Skeletal muscle tissue (tissue), 4 donors: Measurements from ENCODE around the gene MARS1. TPM values are rescaled to one million over a fixed set of nuclear protein-coding genes. Genes with fewer than 3 reads are reported as not detected.
A peak's percentile ranks its signal among the peaks of the same experiment; 100 is the strongest.

Source experiments
- H3K27ac ChIP-seq: one replicate; pipeline ENCODE4 v1.7.0; 2013; ENCODE audit warnings: mild to moderate bottlenecking, low read depth, low read length, inconsistent platforms
- H3K27me3 ChIP-seq, 3 donors: one replicate each; pipeline ENCODE4 v1.7.0; 2013; ENCODE audit warnings: low read length in 3 of 3; ENCODE audit not compliant: control insufficient read depth in 3 of 3, insufficient read depth in 3 of 3
- H3K36me3 ChIP-seq, 3 donors: one replicate each; pipeline ENCODE4 v1.7.0; 2013; ENCODE audit warnings: low read length in 3 of 3; ENCODE audit not compliant: control insufficient read depth in 3 of 3, insufficient read depth in 3 of 3
- H3K4me1 ChIP-seq, 3 donors: one replicate each; pipeline ENCODE4 v1.7.0; 2013; ENCODE audit warnings: low read length in 3 of 3, mild to moderate bottlenecking in 3 of 3; ENCODE audit not compliant: control insufficient read depth in 3 of 3, insufficient read depth in 3 of 3
- H3K4me3 ChIP-seq, 3 donors: one replicate each; pipeline ENCODE4 v1.7.0; 2013; ENCODE audit warnings: low read length in 3 of 3
- H3K9ac ChIP-seq, 3 donors: one replicate each; pipeline ENCODE4 v1.7.0; 2013; ENCODE audit warnings: low read length in 3 of 3, mild to moderate bottlenecking in 3 of 3, moderate library complexity in 2 of 3, low read depth in 1 of 3
- H3K9me3 ChIP-seq, 3 donors: one replicate each; pipeline ENCODE4 v1.7.0; 2013; ENCODE audit warnings: low read length in 3 of 3; ENCODE audit not compliant: control insufficient read depth in 3 of 3
- total RNA-seq: library from RNA; depleted of rRNA; stranded (reverse); fragments of >200 nt; gene quantifications from one replicate; pipeline ENCODE4 v1.2.3, GENCODE V29; 2014
- donor health status: Osteomylitis.

Gene MARS1
- total RNA-seq, 1 donor from 2014 or later, result 68.4 TPM

- peaks cover 10 to 16% (median 13%) of the 10 kb centered on the region in 3 donors for H3K4me1 ChIP-seq
- peaks cover 47 to 62% (median 51%) of the 10 kb centered on the region in 3 donors for H3K27me3 ChIP-seq
- H3K27ac ChIP-seq, result peak overlapping the region; percentile 36
- H3K4me3 ChIP-seq, result peak overlapping the region in 2 of 3 donors; percentile 13 to 51
- peak overlapping the region in 1 of 3 donors; percentile 16 for H3K9ac ChIP-seq
- no peaks in the 10 kb centered on the region for H3K36me3 ChIP-seq
- H3K9me3 ChIP-seq, result no peaks in the 10 kb centered on the region
These were observed 10.7 kb upstream of the MARS1 start for GRCh38 chr12:57476993-57477709.

DNA sequence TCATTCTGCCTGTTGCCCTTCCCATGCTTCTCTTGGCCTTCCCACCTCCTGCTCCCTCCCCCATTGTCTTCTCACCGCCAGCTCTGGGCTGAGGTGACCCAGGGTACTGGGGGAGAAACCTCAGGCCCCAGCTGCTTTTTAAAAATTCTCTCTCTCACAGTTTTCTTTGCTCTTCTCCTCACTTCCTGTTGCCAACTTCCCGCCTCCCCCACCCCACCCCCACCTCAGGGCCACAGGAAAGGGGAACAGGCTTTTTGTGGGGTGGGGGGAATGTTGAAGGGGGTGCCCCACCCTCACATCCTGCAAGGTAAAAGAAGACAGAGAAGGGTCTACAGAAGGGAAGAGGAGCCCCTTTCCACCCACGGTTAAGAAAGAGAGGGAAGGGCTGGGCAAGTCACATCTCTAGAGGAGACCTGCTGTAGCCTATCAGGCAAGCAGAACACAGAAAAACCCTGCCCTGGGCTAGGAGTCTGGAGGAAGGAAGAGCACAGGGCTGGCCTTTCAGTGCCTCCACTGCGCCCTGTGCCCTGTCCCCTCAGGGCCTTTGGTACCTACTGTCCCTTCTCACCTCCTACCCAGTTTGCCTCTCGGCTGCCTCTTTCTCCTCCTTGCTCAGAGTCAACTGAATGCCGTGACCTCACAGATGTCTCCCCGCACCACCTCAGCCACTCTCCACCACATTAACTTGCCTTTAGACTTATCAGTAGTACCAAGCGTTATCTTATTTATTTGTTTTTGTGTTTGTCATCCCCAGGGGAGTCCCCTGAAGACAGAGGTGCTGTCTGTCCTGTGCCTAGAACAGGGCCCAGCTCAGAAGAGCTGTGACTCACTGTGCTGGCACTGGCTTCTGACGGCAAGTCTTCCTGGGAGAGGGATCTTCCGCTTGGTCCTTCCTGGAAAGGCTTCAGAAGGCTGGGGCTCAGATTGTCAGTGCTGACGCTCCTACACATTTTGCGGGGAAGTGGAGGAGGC lies 9.9 kb upstream of the MARS1 start:
- H3K4me3 ChIP-seq, result no peak overlapping the region
- peaks cover 41 to 57% (median 47%) of the 10 kb centered on the region in 3 donors for H3K27me3 ChIP-seq
- no peaks in the 10 kb centered on the region for H3K36me3 ChIP-seq
- no peaks in the 10 kb centered on the region for H3K9me3 ChIP-seq
- H3K4me1 ChIP-seq, result peaks cover 10 to 16% (median 13%) of the 10 kb centered on the region in 3 donors
- peak overlapping the region in 1 of 3 donors; percentile 32 for H3K9ac ChIP-seq
- peak overlapping the region; percentile 40 for H3K27ac ChIP-seq

- no peak overlapping the region for H3K9ac ChIP-seq
- peak overlapping the region; percentile 40 for H3K27ac ChIP-seq
- no peaks in the 10 kb centered on the region for H3K36me3 ChIP-seq
- peaks cover 10 to 16% (median 13%) of the 10 kb centered on the region in 3 donors for H3K4me1 ChIP-seq
- no peaks in the 10 kb centered on the region for H3K9me3 ChIP-seq
- no peak overlapping the region for H3K4me3 ChIP-seq
- H3K27me3 ChIP-seq, result peaks cover 34 to 51% (median 39%) of the 10 kb centered on the region in 3 donors
These were observed 8.9 kb upstream of the MARS1 start for GRCh38 chr12:57479043-57479375.

- Histone ChIP-seq H3K27me3 (peaks cover 29 to 46% (median 34%) of the 10 kb centered on the region in 3 donors), H3K9me3 (no peaks in the 10 kb centered on the region), H3K36me3 (no peaks in the 10 kb centered on the region), H3K27ac (peak within 1 kb of the TSS; percentile 40), H3K9ac (no peak within 1 kb of the TSS), H3K4me3 (no peak within 1 kb of the TSS), H3K4me1 (peaks cover 10 to 16% (median 13%) of the 10 kb centered on the region in 3 donors)
These were observed 8.3 kb upstream of the MARS1 start, which contains the start of gene ARHGAP9 for GRCh38 chr12:57479376-57480115. ARHGAP9 (minus strand) TSS chr12:57479866; CDS start chr12:57479406, 460 bp downstream.

DNA sequence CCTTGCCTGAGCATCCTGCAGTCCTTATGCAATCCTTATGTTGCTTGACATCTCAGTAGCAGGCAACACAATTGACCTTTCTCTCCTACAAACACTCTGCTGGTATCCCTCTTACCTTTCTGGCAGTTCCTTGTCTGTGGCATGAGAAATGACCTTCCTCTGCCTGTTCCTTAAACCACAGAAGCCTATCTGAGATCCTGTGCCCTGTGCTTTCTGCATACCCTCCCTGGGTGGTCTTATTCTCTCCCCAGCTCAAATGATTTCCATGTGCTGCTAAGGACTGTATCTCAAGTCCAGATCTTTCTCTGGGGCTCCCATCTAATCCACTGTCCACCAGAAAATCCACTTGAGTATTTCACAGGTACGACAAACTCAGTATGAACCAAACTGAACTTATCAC lies 6.2 kb upstream of the MARS1 start:
- H3K9ac ChIP-seq, result peak overlapping the region in 1 of 3 donors; percentile 16
- no peak overlapping the region for H3K27ac ChIP-seq
- H3K4me3 ChIP-seq, result no peak overlapping the region
- H3K27me3 ChIP-seq, result peaks cover 9 to 25% (median 12%) of the 10 kb centered on the region in 3 donors
- no peaks in the 10 kb centered on the region for H3K4me1 ChIP-seq
- H3K36me3 ChIP-seq, result no peaks in the 10 kb centered on the region
- H3K9me3 ChIP-seq, result no peaks in the 10 kb centered on the region

- no peaks in the 10 kb centered on the region for H3K9me3 ChIP-seq
- H3K27me3 ChIP-seq, result peaks cover 0 to 13% (median under 1%) of the 10 kb centered on the region in 3 donors
- H3K9ac ChIP-seq, result no peak overlapping the region
- no peak overlapping the region for H3K27ac ChIP-seq
- peaks cover 2 to 6% (median 4%) of the 10 kb centered on the region in 3 donors for H3K4me1 ChIP-seq
- no peaks in the 10 kb centered on the region for H3K36me3 ChIP-seq
- no peak overlapping the region for H3K4me3 ChIP-seq
These were observed 4.4 kb upstream of the MARS1 start for GRCh38 chr12:57483466-57483865.

- no peak overlapping the region for H3K9ac ChIP-seq
- peaks cover 11 to 16% (median 13%) of the 10 kb centered on the region in 3 donors for H3K4me1 ChIP-seq
- H3K9me3 ChIP-seq, result no peaks in the 10 kb centered on the region
- H3K36me3 ChIP-seq, result peaks cover 12 to 18% (median 14%) of the 10 kb centered on the region in 3 donors
- H3K27me3 ChIP-seq, result peaks cover 0 to 4% (median 0%) of the 10 kb centered on the region in 3 donors
- H3K27ac ChIP-seq, result no peak overlapping the region
- no peak overlapping the region for H3K4me3 ChIP-seq
These were observed 2.2 kb upstream of the MARS1 start for GRCh38 chr12:57485695-57486094.

GRCh38 chr12:57487055-57487596 lies 742 bp upstream of the MARS1 start:
- peak overlapping the region; percentile 30 for H3K27ac ChIP-seq
- peak overlapping the region in 2 of 3 donors; percentile 59 to 86 for H3K9ac ChIP-seq
- peak overlapping the region; percentile 91 to 97 (median 96) for H3K4me3 ChIP-seq
- peaks cover 11 to 16% (median 13%) of the 10 kb centered on the region in 3 donors for H3K4me1 ChIP-seq
- H3K27me3 ChIP-seq, result peaks cover 0 to 2% (median 0%) of the 10 kb centered on the region in 3 donors
- peaks cover 23 to 28% (median 24%) of the 10 kb centered on the region in 3 donors for H3K36me3 ChIP-seq
- no peaks in the 10 kb centered on the region for H3K9me3 ChIP-seq
